ENCODE measurements around the gene SFXN2. TPM values are rescaled to one million over a fixed set of nuclear protein-coding genes. Genes with fewer than 3 reads are reported as not detected.

Gene SFXN2
- total RNA-seq, 4 donors from 2014 or later: 1.2 to 4.0 (median 2.9) TPM

GRCh38 chr10:102767428-102768160, 53.2 kb downstream of the SFXN2 start:
- H3K9me3 ChIP-seq: no peaks in the 10 kb centered on the region
- WGBS: 86% methylated on average over 9 of the region's 9 CpGs
- peaks cover 0 to 12% (median 4%) of the 10 kb centered on the region in 4 donors for H3K36me3 ChIP-seq
- H3K4me3 ChIP-seq: no peak overlapping the region
- H3K27ac ChIP-seq (replicated peaks in 1 of 4): peak overlapping the region in 1 of 4 donors; percentile 7
- H3K4me1 ChIP-seq: peaks cover 48 to 93% (median 84%) of the 10 kb centered on the region in 4 donors
- no peaks in the 10 kb centered on the region for H3K27me3 ChIP-seq
- TF ChIP-seq POLR2AphosphoS5 (IDR thresholded peaks at IDR 0.05): no peak
- TF ChIP-seq POLR2A (IDR thresholded peaks at IDR 0.05; ENCODE audit: low read depth): no peak
- TF ChIP-seq, protein P1, sequence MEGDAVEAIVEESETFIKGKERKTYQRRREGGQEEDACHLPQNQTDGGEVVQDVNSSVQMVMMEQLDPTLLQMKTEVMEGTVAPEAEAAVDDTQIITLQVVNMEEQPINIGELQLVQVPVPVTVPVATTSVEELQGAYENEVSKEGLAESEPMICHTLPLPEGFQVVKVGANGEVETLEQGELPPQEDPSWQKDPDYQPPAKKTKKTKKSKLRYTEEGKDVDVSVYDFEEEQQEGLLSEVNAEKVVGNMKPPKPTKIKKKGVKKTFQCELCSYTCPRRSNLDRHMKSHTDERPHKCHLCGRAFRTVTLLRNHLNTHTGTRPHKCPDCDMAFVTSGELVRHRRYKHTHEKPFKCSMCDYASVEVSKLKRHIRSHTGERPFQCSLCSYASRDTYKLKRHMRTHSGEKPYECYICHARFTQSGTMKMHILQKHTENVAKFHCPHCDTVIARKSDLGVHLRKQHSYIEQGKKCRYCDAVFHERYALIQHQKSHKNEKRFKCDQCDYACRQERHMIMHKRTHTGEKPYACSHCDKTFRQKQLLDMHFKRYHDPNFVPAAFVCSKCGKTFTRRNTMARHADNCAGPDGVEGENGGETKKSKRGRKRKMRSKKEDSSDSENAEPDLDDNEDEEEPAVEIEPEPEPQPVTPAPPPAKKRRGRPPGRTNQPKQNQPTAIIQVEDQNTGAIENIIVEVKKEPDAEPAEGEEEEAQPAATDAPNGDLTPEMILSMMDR (IDR thresholded peaks at IDR 0.05): no peak
- TF ChIP-seq EP300 (IDR thresholded peaks at IDR 0.05): no peak
- no peak for DNase-seq (ENCODE audit: extremely low spot score)
- intact Hi-C loops (cut with DNase I): no loop called here

GRCh38 chr10:102769375-102770107, 55.1 kb downstream of the SFXN2 start:
- Histone ChIP-seq H3K27ac (replicated peaks in 1 of 4) (peak overlapping the region in 3 of 4 donors; percentile 7 to 42 (median 16)), H3K36me3 (peaks cover 0 to 4% (median 0%) of the 10 kb centered on the region in 4 donors), H3K4me3 (no peak overlapping the region), H3K27me3 (no peaks in the 10 kb centered on the region), H3K9me3 (no peaks in the 10 kb centered on the region), H3K4me1 (peaks cover 62 to 93% (median 84%) of the 10 kb centered on the region in 4 donors)
- intact Hi-C loops (cut with DNase I): no loop called here
- WGBS: 72% methylated on average over 7 of the region's 7 CpGs
- no peak for DNase-seq (ENCODE audit: extremely low spot score)
- TF ChIP-seq POLR2A (IDR thresholded peaks at IDR 0.05; ENCODE audit: low read depth) (no peak), POLR2AphosphoS5 (IDR thresholded peaks at IDR 0.05) (no peak), EP300 (IDR thresholded peaks at IDR 0.05) (no peak)

DNA sequence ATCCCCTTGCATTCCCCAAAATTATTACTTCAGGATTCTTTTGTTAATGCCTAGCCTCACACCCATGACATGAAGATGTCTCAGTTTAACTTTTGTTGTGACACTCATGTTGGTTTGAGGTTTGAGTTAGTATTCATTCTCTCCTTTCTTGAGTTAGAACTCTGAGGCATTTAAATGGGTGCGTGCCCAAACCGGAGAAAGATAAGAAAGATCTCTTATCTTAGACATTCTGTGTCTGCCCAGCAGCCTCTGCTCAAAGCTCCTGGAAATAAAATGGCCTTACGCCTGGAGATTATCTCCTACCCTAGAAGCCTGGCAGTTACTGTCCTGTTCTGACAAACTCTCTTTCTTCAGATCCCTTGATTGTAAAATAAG, 55.7 kb downstream of the SFXN2 start:
- Histone ChIP-seq H3K36me3 (peaks cover 0 to 4% (median 0%) of the 10 kb centered on the region in 4 donors), H3K4me1 (peaks cover 62 to 93% (median 84%) of the 10 kb centered on the region in 4 donors), H3K9me3 (no peaks in the 10 kb centered on the region), H3K4me3 (no peak overlapping the region), H3K27ac (replicated peaks in 1 of 4) (peak overlapping the region in 3 of 4 donors; percentile 7 to 93 (median 16)), H3K27me3 (no peaks in the 10 kb centered on the region)
- TF ChIP-seq POLR2AphosphoS5 (IDR thresholded peaks at IDR 0.05) (no peak), POLR2A (IDR thresholded peaks at IDR 0.05; ENCODE audit: low read depth) (no peak), EP300 (IDR thresholded peaks at IDR 0.05) (no peak)
- TF ChIP-seq, protein P1 (IDR thresholded peaks at IDR 0.05): no peak
- DNase-seq (ENCODE audit: extremely low spot score): no peak
- WGBS: 91% methylated on average over 3 of the region's 3 CpGs
- intact Hi-C loops (cut with DNase I): no loop called here

- H3K27me3 ChIP-seq: no peaks in the 10 kb centered on the region
- H3K27ac ChIP-seq (replicated peaks in 1 of 4): peak overlapping the region; percentile 7 to 93 (median 14)
- TF ChIP-seq, protein P1 (IDR thresholded peaks at IDR 0.05): no peak
- TF ChIP-seq EP300 (IDR thresholded peaks at IDR 0.05) (no peak), POLR2AphosphoS5 (IDR thresholded peaks at IDR 0.05) (no peak), POLR2A (IDR thresholded peaks at IDR 0.05; ENCODE audit: low read depth) (no peak)
- 65% methylated on average over 1 of the region's 1 CpG for WGBS
- H3K36me3 ChIP-seq: no peaks in the 10 kb centered on the region
- no peak for DNase-seq (ENCODE audit: extremely low spot score)
- H3K4me1 ChIP-seq: peaks cover 64 to 93% (median 85%) of the 10 kb centered on the region in 4 donors
- intact Hi-C loops (cut with DNase I): no loop called here
- no peaks in the 10 kb centered on the region for H3K9me3 ChIP-seq
- no peak overlapping the region for H3K4me3 ChIP-seq
Observed at GRCh38 chr10:102770792-102771191, 56.4 kb downstream of the SFXN2 start.

DNA sequence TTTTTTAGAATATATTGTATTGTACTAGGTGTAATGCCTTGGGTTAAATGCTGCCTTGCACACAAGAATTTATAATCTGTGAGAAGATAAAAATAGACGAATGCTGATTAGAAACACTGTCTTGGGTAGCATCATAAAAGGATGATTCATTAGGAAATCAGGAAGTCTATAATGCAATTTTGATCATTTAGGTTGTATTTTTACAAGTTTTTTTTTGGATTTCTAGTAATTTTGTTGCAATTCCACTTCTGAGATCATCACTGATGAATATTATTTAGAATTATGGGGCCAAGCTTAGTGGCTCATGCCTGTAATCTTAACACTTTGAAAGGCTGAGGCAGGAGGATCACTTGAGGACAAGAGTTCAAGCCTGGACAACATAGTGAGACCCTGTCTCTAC, 58.9 kb downstream of the SFXN2 start:
- H3K4me1 ChIP-seq: peaks cover 74 to 95% (median 91%) of the 10 kb centered on the region in 4 donors
- intact Hi-C loops (cut with DNase I): no loop called here

More for the DNA sequence above, 58.9 kb downstream of the SFXN2 start:
- no peaks in the 10 kb centered on the region for H3K9me3 ChIP-seq
- no peak for DNase-seq (ENCODE audit: extremely low spot score)
- H3K27ac ChIP-seq (replicated peaks in 1 of 4): peak overlapping the region; percentile 89 to 94 (median 92)
- TF ChIP-seq POLR2AphosphoS5 (IDR thresholded peaks at IDR 0.05) (no peak), EP300 (IDR thresholded peaks at IDR 0.05) (no peak), POLR2A (IDR thresholded peaks at IDR 0.05; ENCODE audit: low read depth) (no peak)
- TF ChIP-seq, protein P1 (IDR thresholded peaks at IDR 0.05): no peak
- H3K36me3 ChIP-seq: no peaks in the 10 kb centered on the region
- H3K27me3 ChIP-seq: no peaks in the 10 kb centered on the region
- WGBS: 24% methylated on average over 1 of the region's 1 CpG
- H3K4me3 ChIP-seq: no peak overlapping the region
